Fibroblast of mammary gland (primary cell): Measurements from ENCODE around the gene GRM5.

Source experiments
- DNase-seq: peaks from one replicate; pipeline ENCODE4 v3.0.0-alpha.2; 2010; ENCODE audit warnings: low read depth
- H3K4me3 ChIP-seq: 2 replicates; pipeline ENCODE4 v1.5.1; 2011; ENCODE audit warnings: low read depth, mild to moderate bottlenecking, low read length, moderate library complexity; ENCODE audit not compliant: control insufficient read depth
- TF ChIP-seq, protein P1 (sequence below): conservative IDR thresholded peaks from 2 replicates; pipeline ENCODE4 v1.5.1; 2011; ENCODE audit warnings: low read depth, low read length, inconsistent platforms; ENCODE audit not compliant: control insufficient read depth, insufficient read depth

The GRM5 gene

GRCh38 chr11:88617226-88617625, 448.6 kb downstream of the GRM5 start:
- TF ChIP-seq, protein P1, sequence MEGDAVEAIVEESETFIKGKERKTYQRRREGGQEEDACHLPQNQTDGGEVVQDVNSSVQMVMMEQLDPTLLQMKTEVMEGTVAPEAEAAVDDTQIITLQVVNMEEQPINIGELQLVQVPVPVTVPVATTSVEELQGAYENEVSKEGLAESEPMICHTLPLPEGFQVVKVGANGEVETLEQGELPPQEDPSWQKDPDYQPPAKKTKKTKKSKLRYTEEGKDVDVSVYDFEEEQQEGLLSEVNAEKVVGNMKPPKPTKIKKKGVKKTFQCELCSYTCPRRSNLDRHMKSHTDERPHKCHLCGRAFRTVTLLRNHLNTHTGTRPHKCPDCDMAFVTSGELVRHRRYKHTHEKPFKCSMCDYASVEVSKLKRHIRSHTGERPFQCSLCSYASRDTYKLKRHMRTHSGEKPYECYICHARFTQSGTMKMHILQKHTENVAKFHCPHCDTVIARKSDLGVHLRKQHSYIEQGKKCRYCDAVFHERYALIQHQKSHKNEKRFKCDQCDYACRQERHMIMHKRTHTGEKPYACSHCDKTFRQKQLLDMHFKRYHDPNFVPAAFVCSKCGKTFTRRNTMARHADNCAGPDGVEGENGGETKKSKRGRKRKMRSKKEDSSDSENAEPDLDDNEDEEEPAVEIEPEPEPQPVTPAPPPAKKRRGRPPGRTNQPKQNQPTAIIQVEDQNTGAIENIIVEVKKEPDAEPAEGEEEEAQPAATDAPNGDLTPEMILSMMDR = no peak
- H3K4me3 ChIP-seq = no peak overlapping the region
- DNase-seq = no peak

GRCh38 chr11:88604260-88604659, 461.5 kb downstream of the GRM5 start:
- H3K4me3 ChIP-seq = no peak overlapping the region
- DNase-seq = peak; percentile 73
- TF ChIP-seq, protein P1 = no peak

DNA sequence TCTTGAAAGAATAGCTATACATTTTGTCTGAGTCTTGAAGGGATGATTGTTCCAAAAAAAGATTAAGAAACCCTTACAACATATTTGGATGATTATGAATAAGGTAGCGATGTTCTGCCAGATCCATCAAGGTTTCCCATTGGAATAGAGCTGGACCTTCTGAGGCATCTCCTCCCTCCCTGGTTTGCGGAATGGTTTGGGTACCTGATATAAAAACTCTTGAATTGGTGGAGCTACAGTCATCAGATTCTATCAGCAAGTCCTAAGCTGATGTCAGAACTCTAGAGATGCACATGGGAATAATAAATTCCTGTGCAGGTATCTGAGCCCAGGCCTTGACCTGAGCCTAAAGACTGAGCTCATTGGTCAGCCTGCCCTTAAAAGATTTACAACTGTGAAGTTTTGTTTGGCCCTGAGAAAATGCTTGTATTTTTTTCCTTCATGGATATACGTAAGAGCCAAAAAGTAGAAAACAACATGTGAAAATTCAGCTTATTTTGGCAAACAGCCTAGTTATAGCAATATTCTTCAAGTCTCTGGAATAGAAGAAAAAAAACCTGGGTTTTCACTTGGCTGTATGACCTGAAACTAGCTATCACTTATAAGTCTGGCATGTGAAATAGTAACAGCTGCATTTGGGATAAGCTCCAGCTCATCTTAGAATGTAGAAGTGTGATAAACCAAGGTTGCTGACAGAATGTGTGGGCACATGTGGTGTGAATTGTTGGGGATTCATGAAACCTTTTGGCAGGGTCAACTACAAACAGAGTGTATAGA, 462.5 kb downstream of the GRM5 start:
- DNase-seq = peak; percentile 80
- TF ChIP-seq, protein P1 = no peak
- no peak overlapping the region for H3K4me3 ChIP-seq

- TF ChIP-seq, protein P1 = no peak
- H3K4me3 ChIP-seq = no peak overlapping the region
- DNase-seq = no peak
These were observed 468.4 kb downstream of the GRM5 start for GRCh38 chr11:88597387-88597786.

DNA sequence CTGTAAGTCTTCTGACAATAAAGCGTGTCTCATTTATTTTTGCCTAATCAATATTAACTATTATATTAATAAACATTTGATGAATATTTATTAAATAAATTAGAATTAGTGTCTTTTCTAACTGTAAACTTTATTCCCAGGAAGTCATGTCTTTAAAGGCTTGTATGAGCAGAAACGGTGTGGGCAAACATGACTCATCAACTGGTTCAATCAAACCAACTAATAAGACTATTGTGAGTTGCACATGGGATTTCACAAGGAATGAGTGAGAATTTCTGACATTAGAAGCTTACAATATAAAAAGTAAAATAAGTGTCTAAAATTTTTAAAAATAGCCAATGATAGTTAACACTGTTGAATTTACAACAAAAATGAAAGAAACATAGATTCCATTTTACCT, 469.0 kb downstream of the GRM5 start:
- no peak overlapping the region for H3K4me3 ChIP-seq
- TF ChIP-seq, protein P1 = no peak
- peak; percentile 34 for DNase-seq

DNA sequence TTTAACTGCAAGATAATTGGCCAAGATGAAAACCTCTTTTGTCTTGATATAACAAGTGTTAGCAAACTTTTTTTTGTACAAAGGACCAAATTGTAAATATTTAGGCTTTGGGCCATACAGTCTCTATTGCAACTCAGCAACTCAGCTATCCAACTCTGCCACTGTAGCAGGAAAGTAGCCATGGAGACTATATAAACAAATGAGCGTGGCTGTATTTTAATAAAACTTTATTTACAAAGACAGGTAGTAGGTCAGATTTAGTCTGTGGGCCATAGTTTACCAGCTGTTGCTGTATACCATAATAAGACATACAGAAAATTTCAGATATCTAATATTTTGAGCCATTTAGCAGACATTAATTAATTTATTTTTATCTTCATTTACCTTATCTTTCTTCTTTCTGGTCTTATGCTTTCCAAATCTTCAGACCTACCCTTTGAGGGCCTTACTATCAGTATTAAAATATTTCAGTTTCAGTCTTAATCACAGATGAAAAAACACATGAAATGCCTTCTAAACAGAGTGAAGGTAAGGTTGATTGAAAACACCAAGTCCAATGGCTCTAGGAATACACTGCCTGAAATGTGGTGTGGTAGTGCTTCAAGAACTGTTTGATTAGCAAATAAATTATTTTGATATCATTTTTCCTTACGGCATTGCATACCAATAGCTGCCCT, 471.4 kb downstream of the GRM5 start:
- DNase-seq = no peak
- TF ChIP-seq, protein P1 = no peak
- H3K4me3 ChIP-seq = no peak overlapping the region
